Measurements from ENCODE around the gene NDUFA1. TPM values are rescaled to one million over a fixed set of nuclear protein-coding genes. Genes with fewer than 3 reads are reported as not detected.

Gene NDUFA1
- total and polyA plus RNA-seq, 4 donors: 27.4 to 260 (median 63.3) TPM

GRCh38 chrX:119852382-119853353 is 19.0 kb upstream of the NDUFA1 start, which contains the start of gene UPF3B (continued):
- TF ChIP-seq REST (IDR thresholded peaks at IDR 0.05): peak; percentile 37

- DNase-seq (ENCODE audit: low spot score): no peak
- Histone ChIP-seq H3K4me1 (ENCODE audit: control insufficient read depth in 4 of 4, insufficient read depth in 4 of 4, low read length in 3 of 4) (peaks cover 0 to 7% (median 3%) of the 10 kb centered on the region in 4 donors), H3K9ac (ENCODE audit: low read depth in 1 of 2, low read length in 2 of 2) (peak overlapping the region in 1 of 2 donors; percentile 84), H3K9me3 (ENCODE audit: control insufficient read depth in 4 of 4, low read length in 3 of 4) (no peaks in the 10 kb centered on the region), H3K4me3 (ENCODE audit: low read depth in 1 of 3, low read length in 3 of 3) (peak overlapping the region; percentile 8 to 53 (median 43)), H3K27me3 (ENCODE audit: control insufficient read depth in 4 of 4, insufficient read depth in 4 of 4, low read length in 3 of 4) (no peaks in the 10 kb centered on the region), H3K36me3 (ENCODE audit: control insufficient read depth in 4 of 4, insufficient read depth in 3 of 4, low read depth in 1 of 4, low read length in 3 of 4) (peaks cover 0 to 2% (median under 1%) of the 10 kb centered on the region in 4 donors), H3K27ac (ENCODE audit: low read depth in 1 of 2, low read length in 2 of 2) (no peak overlapping the region)
- 38% methylated on average over 10 of the region's 10 CpGs for WGBS
- TF ChIP-seq RAD21 (IDR thresholded peaks at IDR 0.05): no peak
- no peak for TF ChIP-seq HNF4A (conservative IDR thresholded peaks at IDR 0.05)
- no peak for TF ChIP-seq HNF4G (IDR thresholded peaks at IDR 0.05)
- TF ChIP-seq JUND (IDR thresholded peaks at IDR 0.05): no peak
- TF ChIP-seq NR2F2 (IDR thresholded peaks at IDR 0.05): no peak
- no peak for TF ChIP-seq RXRA (IDR thresholded peaks at IDR 0.05)
- no peak for TF ChIP-seq CTCF (IDR thresholded peaks at IDR 0.05; ENCODE audit: low read depth, low read length, missing input control)
- no peak for TF ChIP-seq ZBTB33 (IDR thresholded peaks at IDR 0.05)
- TF ChIP-seq TAF1 (conservative IDR thresholded peaks at IDR 0.05): no peak
- TF ChIP-seq REST (IDR thresholded peaks at IDR 0.05): no peak
- TF ChIP-seq FOXA1 (IDR thresholded peaks at IDR 0.05): no peak
- no peak for TF ChIP-seq MAX (IDR thresholded peaks at IDR 0.05)
- no peak for TF ChIP-seq YY1 (IDR thresholded peaks at IDR 0.05)
- TF ChIP-seq GABPA (IDR thresholded peaks at IDR 0.05 in 1 of 2, conservative IDR thresholded peaks at IDR 0.05 in 1 of 2): no peak
Measured at GRCh38 chrX:119853444-119853843, 18.2 kb upstream of the NDUFA1 start.

Data from liver (tissue), 9 donors.